Thyroid gland (tissue), 4 donors: ENCODE data around the gene ANKS1A. TPM values are rescaled to one million over a fixed set of nuclear protein-coding genes. Genes with fewer than 3 reads are reported as not detected.

Experiments
- DNase-seq, 2 donors: peaks; one replicate each; pipeline ENCODE4 v3.0.0-alpha.2; 2019
- H3K27ac ChIP-seq, 3 donors: fragments of 200-600 bp; sonication (generic); 1 replicate in 2 of 3; 2 replicates in 1 of 3; pipeline ENCODE4 v1.5.1; 2016 to 2019; ENCODE audit warnings: mild to moderate bottlenecking in 1 of 3, moderate library complexity in 1 of 3
- H3K27me3 ChIP-seq: fragments of 200-600 bp; sonication (generic); one replicate; pipeline ENCODE4 v1.5.1; 2019
- H3K36me3 ChIP-seq, 2 donors: fragments of 200-600 bp; sonication (generic); one replicate each; pipeline ENCODE4 v1.5.1; 2016 to 2019
- H3K4me1 ChIP-seq, 2 donors: fragments of 200-600 bp; sonication (generic); one replicate each; pipeline ENCODE4 v1.5.1; 2017 to 2019
- H3K4me3 ChIP-seq, 3 donors: fragments of 200-600 bp; sonication (generic); replicated peaks in 1 of 3; 1 replicate in 2 of 3; 2 replicates in 1 of 3; pipeline ENCODE4 v1.5.1; 2016; ENCODE audit warnings: mild to moderate bottlenecking in 1 of 3
- H3K9me3 ChIP-seq: fragments of 200-600 bp; sonication (generic); one replicate; pipeline ENCODE4 v1.5.1; 2017
- CTCF ChIP-seq, 6 experiments: fragments of 200-600 bp in 3 of 6; fragments of 450-650 bp in 3 of 6; sonication (generic) in 3 of 6; IDR thresholded peaks; one replicate each; pipeline ENCODE4 v1.5.1; 2016 to 2019; ENCODE audit warnings: antibody characterized with exemption in 6 of 6, mild to moderate bottlenecking in 2 of 6, inconsistent platforms in 1 of 6, moderate library complexity in 1 of 6
- POLR2A ChIP-seq, 2 donors: fragments of 450-650 bp; IDR thresholded peaks; one replicate each; pipeline ENCODE4 v1.6.1; 2017; ENCODE audit warnings: antibody characterized with exemption in 2 of 2, mild to moderate bottlenecking in 2 of 2, moderate library complexity in 1 of 2
- WGBS, 2 donors: methylation state at CpG; one replicate each; pipeline ENCODE4 v1.1.5; 2017; 5-methylcytosine and 5-hydroxymethylcytosine counted together
- intact Hi-C: fragments of 100-400 bp; cut with DNase I; formaldehyde crosslinking; loops from one replicate; pipeline ENCODE4 v1.15.1; 2023
- total RNA-seq, 4 donors: library from RNA; depleted of rRNA; stranded (reverse); fragments of >200 nt; gene quantifications; one replicate each; pipeline ENCODE4 v1.2.3, GENCODE V29; 2016

Gene ANKS1A
- total RNA-seq, 4 donors from 2014 or later: 29.9 to 43.8 (median 34.4) TPM

GRCh38 chr6:34917626-34918285, 28.7 kb downstream of the ANKS1A start:
- H3K27me3 ChIP-seq: no peaks in the 10 kb centered on the region
- intact Hi-C loops: no loop called here
- H3K27ac ChIP-seq: peak overlapping the region in 1 of 3 donors; percentile 1
- peaks cover 9 to 19% of the 10 kb centered on the region in 2 donors for H3K4me1 ChIP-seq
- TF ChIP-seq POLR2A (IDR thresholded peaks at IDR 0.05) (no peak), CTCF (IDR thresholded peaks at IDR 0.05) (no peak)
- WGBS, 2 donors: 73 to 87% methylated on average over 6 of the region's 6 CpGs
- no peak for DNase-seq
- H3K36me3 ChIP-seq: no peaks in the 10 kb centered on the region
- no peaks in the 10 kb centered on the region for H3K9me3 ChIP-seq
- no peak overlapping the region for H3K4me3 ChIP-seq

GRCh38 chr6:34919651-34920050, 30.6 kb downstream of the ANKS1A start:
- peaks cover 9 to 19% of the 10 kb centered on the region in 2 donors for H3K4me1 ChIP-seq
- H3K36me3 ChIP-seq: no peaks in the 10 kb centered on the region
- H3K27me3 ChIP-seq: no peaks in the 10 kb centered on the region
- WGBS, 2 donors: 80 to 91% methylated on average over 1 of the region's 1 CpG
- TF ChIP-seq POLR2A (IDR thresholded peaks at IDR 0.05) (no peak), CTCF (IDR thresholded peaks at IDR 0.05) (no peak)
- no peaks in the 10 kb centered on the region for H3K9me3 ChIP-seq
- no peak overlapping the region for H3K27ac ChIP-seq
- intact Hi-C loops: no loop called here
- no peak for DNase-seq
- H3K4me3 ChIP-seq: no peak overlapping the region

- intact Hi-C loops: no loop called here
- 87 to 99% methylated on average over 4 of the region's 4 CpGs for WGBS, 2 donors
- no peak for TF ChIP-seq CTCF (IDR thresholded peaks at IDR 0.05)
- no peak for TF ChIP-seq POLR2A (IDR thresholded peaks at IDR 0.05)
- Histone ChIP-seq H3K4me1 (peaks cover 10 to 19% of the 10 kb centered on the region in 2 donors), H3K27ac (no peak overlapping the region), H3K27me3 (no peaks in the 10 kb centered on the region), H3K9me3 (no peaks in the 10 kb centered on the region), H3K4me3 (no peak overlapping the region), H3K36me3 (no peaks in the 10 kb centered on the region)
- DNase-seq: no peak
Measured at GRCh38 chr6:34920097-34920496, 31.0 kb downstream of the ANKS1A start.

GRCh38 chr6:34922177-34922663, 33.2 kb downstream of the ANKS1A start:
- WGBS, 2 donors: 72 to 85% methylated on average over 3 of the region's 3 CpGs
- Histone ChIP-seq H3K4me3 (no peak overlapping the region), H3K9me3 (no peaks in the 10 kb centered on the region), H3K4me1 (peaks cover 8 to 14% of the 10 kb centered on the region in 2 donors), H3K27ac (no peak overlapping the region), H3K36me3 (no peaks in the 10 kb centered on the region), H3K27me3 (no peaks in the 10 kb centered on the region)
- no peak for TF ChIP-seq CTCF (IDR thresholded peaks at IDR 0.05)
- no peak for TF ChIP-seq POLR2A (IDR thresholded peaks at IDR 0.05)
- intact Hi-C loops: no loop called here
- DNase-seq: no peak

GRCh38 chr6:34924831-34925625, 36.0 kb downstream of the ANKS1A start:
- DNase-seq: no peak
- Histone ChIP-seq H3K9me3 (no peaks in the 10 kb centered on the region), H3K27ac (no peak overlapping the region), H3K4me3 (no peak overlapping the region), H3K36me3 (no peaks in the 10 kb centered on the region), H3K27me3 (no peaks in the 10 kb centered on the region), H3K4me1 (peaks cover 13 to 15% of the 10 kb centered on the region in 2 donors)
- WGBS, 2 donors: 81 to 86% methylated on average over 9 of the region's 9 CpGs
- intact Hi-C loops: no loop called here
- TF ChIP-seq CTCF (IDR thresholded peaks at IDR 0.05) (no peak), POLR2A (IDR thresholded peaks at IDR 0.05) (no peak)
